ENCODE measurements around the gene C6orf47.

- TF ChIP-seq, protein P1, sequence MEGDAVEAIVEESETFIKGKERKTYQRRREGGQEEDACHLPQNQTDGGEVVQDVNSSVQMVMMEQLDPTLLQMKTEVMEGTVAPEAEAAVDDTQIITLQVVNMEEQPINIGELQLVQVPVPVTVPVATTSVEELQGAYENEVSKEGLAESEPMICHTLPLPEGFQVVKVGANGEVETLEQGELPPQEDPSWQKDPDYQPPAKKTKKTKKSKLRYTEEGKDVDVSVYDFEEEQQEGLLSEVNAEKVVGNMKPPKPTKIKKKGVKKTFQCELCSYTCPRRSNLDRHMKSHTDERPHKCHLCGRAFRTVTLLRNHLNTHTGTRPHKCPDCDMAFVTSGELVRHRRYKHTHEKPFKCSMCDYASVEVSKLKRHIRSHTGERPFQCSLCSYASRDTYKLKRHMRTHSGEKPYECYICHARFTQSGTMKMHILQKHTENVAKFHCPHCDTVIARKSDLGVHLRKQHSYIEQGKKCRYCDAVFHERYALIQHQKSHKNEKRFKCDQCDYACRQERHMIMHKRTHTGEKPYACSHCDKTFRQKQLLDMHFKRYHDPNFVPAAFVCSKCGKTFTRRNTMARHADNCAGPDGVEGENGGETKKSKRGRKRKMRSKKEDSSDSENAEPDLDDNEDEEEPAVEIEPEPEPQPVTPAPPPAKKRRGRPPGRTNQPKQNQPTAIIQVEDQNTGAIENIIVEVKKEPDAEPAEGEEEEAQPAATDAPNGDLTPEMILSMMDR (IDR thresholded peaks at IDR 0.05): no peak
- TF ChIP-seq POLR2A (IDR thresholded peaks at IDR 0.05) (no peak), POLR2AphosphoS5 (IDR thresholded peaks at IDR 0.05) (peak in 1 of 4 donors; percentile 6), EP300 (IDR thresholded peaks at IDR 0.05) (no peak)
Observed at GRCh38 chr6:31632279-31632946, 28.2 kb downstream of the C6orf47 start.

All from sigmoid colon (tissue), 4 donors.